Measurements from ENCODE around the gene AK4.

DNA sequence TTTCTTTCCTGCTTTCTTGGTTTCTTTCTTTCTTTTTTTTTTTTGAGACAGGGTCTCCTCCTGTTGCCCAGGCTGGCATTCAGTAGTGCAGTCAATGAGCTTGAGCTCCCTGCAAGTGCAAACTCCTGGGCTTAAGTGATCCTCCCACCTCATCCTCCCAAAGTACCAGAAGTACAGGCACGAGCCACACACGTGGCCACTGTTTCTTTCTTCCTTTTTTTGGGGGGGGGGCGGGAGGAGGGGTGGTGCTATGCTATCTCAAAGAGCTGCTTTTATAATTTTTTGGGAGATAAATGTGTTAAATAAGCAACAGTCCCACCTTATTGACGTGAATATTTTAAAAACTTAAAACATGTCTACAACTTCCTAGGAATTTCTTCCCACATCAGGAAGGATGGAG is 42.2 kb downstream of the AK4 start:
- TF ChIP-seq, protein P1, sequence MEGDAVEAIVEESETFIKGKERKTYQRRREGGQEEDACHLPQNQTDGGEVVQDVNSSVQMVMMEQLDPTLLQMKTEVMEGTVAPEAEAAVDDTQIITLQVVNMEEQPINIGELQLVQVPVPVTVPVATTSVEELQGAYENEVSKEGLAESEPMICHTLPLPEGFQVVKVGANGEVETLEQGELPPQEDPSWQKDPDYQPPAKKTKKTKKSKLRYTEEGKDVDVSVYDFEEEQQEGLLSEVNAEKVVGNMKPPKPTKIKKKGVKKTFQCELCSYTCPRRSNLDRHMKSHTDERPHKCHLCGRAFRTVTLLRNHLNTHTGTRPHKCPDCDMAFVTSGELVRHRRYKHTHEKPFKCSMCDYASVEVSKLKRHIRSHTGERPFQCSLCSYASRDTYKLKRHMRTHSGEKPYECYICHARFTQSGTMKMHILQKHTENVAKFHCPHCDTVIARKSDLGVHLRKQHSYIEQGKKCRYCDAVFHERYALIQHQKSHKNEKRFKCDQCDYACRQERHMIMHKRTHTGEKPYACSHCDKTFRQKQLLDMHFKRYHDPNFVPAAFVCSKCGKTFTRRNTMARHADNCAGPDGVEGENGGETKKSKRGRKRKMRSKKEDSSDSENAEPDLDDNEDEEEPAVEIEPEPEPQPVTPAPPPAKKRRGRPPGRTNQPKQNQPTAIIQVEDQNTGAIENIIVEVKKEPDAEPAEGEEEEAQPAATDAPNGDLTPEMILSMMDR (IDR thresholded peaks at IDR 0.05; ENCODE audit: poor library complexity): no peak
- TF ChIP-seq EZH2 (IDR thresholded peaks at IDR 0.05; ENCODE audit: borderline replicate concordance): no peak
